Measurements from ENCODE around the gene PSD. TPM values are rescaled to one million over a fixed set of nuclear protein-coding genes. Genes with fewer than 3 reads are reported as not detected.
A peak's percentile ranks its signal among the peaks of the same experiment; 100 is the strongest.
"Not testable (repeated sequence)": the region's sequence is repeated elsewhere in the genome, so short reads cannot be mapped to it uniquely, and the experiment has no call there.

The PSD gene
- total RNA-seq = 7.5 TPM

DNA sequence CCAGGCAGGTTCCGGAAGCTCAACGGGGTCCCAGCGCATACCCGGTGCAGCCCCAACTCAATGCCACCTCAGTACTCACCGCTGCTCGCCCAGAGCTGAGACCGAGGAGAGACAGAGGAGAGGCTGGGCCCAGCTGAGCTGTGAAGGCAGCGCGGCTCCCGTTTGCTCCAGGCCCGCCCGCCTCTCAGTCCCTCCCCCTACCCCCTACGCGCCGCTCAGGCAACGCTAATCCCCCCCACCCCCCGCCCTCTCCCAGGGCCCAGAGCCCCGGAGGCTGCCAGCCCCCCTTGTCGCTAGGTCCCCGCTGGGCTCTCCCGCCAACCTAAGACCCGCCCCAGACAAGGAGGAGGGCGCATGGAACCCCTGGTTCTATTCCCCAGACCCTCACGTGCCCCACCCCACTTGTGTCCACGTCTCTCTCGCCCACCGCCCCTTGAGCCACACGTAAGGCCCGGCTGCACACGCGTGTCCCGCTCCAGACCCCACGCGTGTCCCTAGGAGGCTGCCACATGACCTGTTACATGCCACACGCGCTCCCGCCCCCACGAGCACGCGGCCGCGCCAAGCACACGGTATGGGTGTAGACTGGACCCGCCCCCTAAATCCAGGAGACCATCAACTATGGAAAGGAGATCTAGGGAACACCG, at the start of gene PSD:
Gene PSD, minus strand, starts transcription at position 164 of the 647 bp plus-strand sequence. CDS start 1,747 bp downstream, outside the sequence.
- no peak for DNase-seq

DNA sequence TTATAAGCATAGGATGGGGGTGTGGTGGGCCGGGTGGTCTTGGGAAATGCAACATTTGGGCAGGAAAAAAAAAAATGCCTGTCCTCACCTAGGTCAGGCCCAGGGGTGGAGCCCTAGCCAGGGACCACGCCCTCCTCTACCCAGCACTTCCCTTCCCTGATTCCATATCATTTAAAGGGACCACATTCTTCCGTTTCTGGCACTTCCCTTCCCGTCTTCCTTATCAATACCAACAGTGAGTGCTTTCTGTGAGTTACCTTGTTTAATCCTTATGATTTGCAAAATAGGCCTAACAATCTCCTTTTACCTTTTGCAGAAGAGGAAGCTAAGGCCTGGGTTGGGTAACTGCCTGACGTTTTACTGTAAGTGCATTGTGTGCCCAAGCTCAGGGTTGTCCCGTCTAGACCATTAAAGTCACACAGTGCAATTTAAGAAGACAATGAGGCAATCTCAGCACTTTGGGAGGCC, 49.4 kb upstream of the PSD start:
- DNase-seq = no peak

DNA sequence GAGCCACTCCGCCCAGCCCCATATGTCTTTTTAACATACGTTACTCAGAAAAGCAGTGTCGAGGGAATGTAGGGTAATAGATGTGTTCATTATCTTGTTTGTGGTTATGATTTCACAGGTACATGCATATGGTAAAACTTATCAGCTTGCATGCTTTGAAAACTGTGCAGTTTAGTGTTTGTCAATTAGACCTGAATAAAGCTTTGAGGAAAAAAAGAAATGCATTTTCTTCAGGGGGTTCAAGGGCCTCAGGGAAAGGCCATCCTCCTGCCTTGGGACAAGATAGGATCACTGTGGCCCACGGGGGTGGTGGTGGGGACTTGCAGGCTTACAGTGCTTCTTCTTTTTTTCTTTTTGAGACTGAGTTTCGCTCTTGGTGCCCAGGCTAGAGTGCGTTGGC, 48.7 kb upstream of the PSD start:
- DNase-seq = no peak

DNA sequence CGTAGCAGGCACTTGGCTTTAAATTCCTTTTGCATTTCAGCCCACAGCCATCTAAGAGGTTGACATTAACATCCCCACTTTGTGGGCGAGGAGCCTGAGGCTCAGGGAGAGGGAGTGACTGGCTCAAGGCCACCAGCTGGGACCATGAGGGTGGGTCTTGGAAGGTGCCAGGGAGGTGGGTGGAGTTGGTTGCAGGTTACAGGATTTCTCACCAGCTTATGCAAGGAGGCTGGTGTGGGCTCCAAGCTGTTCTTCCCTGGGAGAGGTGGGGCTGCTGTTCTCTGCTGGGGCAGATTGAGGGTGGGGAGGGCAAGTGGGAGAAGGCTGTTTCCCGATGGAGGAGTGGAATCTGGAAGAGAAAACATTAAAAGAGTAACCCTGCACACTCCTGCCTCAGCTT, 46.9 kb upstream of the PSD start:
- no peak for DNase-seq

DNA sequence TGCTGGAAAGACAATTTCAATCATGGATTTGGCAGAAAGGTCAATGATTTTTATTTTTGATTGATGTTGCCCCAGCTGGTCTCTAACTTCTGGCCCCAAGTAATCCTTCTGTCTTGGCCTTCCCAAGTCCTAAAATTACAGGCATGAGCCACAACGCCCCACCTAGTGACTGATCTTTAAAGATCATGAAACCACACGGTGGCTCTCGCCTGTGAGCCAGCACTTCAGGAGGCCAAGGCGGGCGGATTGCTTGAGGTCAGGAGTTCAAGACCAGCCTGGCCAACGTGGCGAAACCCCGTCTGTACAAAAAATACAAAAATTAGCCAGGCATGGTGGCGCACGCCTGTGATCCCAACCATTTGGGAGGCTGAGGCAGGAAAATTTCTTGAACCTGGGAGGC, 45.4 kb upstream of the PSD start:
- DNase-seq = no peak

DNA sequence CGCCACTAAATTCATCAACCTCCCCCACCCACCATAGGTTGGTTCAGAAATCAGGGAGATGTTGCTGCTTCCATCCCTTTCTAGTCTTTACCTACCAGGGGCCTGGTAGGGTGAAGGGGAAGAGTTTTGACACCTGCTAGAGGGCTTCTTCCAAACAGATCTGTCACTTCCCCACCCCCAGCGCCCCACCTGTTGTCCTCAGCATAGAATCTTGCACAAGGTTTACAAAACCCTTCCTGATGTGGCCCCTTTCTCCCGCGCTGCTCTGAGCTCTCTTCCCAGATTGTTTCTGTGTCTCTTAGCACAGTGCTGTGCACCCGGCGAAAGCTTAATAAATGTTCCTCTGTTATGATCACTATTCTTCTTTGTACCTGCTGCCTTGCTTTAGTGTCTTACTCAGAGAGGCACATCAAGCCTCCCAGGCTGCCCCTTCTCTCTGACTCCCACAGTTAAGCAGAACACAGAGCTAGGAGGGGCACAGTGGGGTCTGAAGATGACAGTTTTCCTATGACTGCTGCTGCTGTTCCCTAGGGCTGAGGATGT, 44.0 kb upstream of the PSD start:
- DNase-seq = no peak

DNA sequence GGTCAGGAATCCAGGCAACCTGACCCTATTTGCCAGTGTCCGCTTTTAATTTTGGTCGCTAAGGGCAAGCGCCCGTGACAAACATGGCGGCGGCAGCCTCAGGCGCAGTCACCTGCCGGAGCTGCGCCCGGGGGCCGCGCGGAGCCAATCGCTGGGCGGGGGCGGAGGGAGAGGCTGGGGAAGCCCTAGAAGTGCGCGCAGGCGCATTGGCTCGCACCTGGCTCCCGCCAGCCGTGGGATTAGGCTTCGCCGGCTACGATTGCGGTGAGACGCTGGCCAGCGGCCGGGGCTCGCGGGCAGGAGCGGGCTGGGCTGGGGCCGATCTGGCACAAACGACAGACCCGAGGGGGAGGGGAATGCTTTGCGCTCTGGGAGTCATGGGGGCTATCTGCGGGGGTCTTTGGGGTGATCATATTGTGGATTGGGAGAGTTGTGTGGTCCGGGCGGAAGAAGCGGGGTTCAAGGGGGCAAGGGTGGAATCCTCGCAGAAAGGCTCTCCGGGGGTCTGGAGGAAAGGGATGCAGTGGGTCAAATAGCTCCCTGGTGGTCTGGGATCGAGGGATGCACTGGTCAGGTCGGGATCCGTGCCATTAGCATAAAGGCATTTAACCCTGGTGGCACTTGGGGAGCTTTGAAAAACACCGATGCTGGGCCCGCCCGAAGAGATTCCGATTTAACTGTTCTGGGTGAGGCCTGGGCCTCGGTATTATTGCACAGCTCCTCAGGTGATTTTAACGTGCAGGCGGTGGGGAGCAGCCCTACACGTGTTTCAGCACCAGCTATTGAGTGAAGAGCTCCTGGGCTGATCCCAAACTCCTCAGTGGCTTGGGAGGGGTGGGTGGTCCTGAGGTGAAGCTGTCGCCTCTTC, 42.8 kb upstream of the PSD start:
- peak; percentile 30 for DNase-seq

DNA sequence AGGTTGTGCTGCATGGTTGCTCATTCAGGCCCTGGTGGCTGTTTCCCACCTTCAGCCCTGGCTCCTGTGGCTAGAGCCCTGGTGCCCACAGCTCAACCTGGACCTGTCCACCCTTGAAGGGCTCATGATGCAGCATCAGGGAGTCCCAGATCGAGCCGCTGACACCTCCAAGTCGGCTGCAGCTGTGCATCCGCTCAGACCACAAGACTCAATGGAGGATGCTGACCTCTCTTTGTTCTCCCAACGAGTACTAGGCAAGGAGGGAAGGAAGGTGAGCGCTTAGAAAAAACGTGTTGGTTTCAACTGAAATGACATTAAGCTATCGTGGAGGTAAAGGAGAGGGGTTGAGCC, 42.2 kb upstream of the PSD start:
- no peak for DNase-seq

DNA sequence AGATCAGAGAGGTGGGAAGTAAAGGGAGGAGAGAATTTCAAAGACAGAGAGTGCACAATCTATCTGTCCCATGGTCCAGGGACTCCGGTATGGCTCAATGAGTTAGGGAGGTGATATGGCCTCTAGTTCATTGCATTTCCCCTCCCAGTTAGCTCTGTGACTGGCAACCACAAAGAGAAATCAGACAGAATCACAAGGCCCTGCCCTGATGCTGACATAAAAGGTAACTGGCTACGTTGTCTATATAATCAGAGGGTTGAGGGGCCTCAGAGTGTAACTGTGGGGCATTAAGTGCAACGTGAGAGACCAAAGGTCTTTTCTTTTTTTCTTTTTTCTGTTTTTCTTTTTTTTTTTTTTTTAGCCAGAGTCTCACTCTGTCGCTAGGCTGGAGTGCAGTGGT, 40.1 kb upstream of the PSD start:
- DNase-seq = no peak

DNA sequence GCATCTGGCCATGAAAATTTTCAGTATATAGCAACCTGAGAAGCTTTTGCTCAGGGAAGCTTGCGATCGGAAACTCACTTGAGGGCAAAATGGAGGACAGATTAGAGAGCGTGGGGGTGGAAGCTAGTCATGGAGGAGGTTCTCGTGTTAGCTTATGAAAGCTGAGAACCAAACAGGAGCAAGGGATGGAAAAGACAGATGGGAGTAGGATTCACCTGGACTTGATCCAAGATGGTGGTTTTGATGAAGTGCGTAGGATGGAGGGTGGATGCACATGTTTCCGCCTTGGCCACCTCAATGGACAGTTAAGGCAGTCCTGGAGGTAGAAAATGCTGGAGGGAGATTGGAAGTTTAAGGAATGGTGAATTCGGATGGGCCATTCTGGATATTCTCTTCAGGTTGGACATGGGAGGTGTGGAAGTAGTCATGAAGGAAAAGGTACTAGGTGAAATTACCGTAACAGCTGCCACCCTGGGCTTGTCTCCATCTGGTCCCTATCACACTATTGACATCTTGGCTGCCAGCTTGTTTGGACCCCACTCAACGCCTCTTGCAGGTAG, 39.1 kb upstream of the PSD start:
- no peak for DNase-seq

DNA sequence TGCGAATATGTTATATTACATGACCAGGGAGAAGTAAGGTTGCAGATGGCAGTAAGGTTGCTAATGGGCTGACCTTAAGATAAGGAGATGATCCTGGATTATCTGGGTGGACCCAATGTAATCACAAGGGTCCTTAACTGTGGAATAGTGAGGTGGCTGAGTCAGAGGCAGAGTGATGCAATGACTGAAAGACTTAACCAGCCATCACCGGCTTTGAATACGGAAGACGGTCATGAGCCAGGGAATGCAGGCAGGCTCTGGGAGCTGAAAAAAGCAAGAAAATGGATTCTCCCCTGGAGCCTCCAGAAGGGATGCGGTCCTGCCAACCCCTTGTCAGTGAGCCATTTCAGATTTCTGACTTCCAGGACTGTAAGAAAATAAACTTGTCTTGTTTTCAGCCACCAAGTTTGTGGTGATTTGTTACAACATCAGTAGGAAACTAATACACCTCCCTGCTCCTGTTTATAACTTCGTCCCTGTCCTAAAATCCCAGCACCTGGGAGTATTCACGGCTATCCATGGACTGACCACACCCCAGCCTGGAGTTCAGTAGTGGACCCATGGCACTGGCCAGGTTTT, 37.4 kb upstream of the PSD start:
- DNase-seq = no peak

DNA sequence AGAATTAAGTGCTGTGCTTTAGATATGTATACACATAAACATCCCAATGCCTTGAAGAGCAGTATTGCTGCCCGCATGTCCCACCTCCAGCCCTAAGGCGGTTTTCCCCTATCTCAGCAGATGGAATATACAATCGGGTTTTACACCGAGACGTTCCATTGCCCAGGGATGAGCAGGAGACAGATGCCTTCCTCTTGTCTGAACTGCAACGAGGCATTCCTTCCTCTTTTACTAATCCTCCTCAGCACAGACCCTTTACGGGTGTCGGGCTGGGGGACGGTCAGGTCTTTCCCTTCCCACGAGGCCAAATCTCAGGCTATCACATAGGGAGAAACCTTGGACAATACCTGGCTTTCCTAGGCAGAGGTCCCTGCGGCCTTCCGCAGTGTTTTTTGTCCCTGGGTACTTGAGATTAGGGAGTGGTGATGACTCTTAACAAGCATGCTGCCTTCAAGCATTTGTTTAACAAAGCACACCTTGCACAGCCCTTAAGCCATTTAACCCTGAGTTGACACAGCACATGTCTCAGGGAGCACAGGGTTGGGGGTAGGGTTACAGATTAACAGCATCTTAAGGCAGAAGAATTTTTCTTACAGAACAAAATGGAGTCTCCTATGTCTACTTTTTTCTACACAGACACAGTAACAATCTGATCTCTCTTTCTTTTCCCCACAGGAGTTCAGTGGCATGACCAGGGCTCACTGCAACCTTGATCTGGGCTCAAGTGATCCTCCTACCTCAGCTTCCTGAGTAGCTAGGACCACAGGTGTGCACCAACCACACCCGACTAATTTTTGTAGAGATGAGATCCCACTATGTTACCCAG, 36.3 kb upstream of the PSD start:
- DNase-seq = not testable (repeated sequence)

DNA sequence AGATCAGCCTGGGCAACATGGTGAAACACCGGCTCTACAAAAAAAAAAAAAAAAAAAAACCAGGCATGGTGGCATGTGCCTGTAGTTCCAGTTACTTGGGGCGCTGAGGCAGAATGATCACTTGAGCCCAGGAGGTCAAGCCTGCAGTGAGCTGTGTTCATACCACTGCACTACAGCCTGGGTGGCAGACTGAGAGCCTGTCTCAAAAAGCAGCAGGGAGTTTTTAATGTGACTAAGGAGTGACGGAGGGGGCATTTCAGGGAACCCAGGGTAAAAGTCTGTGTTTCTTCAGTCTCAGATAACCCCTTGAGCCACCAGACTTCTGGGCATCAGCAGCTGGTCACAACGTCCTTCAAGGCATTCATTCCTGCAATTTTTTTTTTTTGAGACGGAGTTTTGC, 34.9 kb upstream of the PSD start:
- no peak for DNase-seq

DNA sequence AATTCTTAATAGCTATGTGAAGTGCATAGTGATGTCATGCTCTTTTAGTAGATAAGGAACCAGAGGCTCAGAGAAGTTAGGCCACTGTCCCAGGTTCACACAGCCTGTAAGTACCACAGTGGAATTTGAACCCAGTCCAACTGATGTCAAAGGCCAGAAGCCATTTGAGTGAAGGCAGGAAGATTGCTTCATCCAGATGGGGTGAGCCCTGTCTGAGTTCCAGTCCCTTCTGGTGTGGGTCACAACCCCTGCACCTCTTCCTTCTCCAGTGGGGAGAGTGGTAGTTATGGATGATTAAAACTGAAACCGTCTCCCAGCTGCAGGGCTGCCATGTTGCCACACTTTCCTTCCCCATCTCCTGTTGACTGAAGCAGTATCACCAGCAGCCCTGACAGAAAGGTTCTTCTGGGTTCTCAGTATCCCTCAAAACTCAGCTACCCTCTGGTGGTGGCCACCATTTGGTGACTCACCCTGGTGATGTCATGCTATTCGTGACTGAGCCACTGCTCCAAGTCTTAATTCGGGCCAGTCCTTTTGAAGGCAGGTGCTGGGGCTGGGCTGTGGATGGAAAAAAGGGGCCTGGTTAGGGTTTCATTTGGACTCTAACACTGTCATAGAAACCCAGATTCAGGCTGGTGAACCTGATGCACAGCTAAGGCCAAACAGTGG, 34.2 kb upstream of the PSD start:
- DNase-seq = no peak

DNA sequence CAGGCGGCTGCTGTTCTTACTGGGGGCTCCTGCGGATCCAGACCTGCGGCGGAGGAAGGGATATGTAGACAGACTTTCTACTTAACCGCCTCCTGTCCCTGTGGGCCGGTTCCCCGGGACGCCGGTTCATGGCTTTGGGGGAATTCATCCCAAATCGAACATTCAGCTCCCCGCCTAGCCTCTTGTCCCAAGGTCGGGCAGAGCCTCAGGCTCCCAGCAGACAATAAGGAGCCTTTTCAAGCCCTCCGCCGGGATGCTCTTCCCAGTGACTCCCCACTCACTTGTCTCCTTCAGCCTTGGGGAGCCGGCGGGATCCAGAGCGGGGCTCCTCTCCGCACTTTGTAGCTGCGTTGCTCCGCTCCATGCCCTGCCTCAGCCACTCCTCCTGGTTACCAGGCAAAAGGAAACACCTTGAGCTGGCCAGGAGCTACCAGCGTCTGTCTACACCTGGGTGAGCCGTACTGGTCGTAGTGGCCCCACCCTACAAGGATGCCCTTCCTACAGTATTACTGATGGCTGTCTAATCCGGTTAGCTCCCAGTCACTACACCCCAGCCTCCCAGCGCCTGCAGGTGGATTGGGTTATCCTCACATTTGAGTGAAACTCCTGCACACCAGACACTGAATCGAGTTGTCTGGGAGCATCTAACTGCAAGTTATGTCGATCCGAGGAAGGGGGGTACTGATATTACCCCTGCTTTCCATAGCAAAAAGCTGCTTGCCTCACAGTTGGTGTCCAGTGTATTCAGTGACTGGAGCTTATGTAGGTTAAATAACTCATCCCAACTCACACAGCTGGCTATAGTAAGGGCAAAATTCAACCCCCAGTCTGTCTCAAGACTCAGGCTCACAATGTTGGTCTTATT, 32.8 kb upstream of the PSD start, which contains the start of gene C10orf95:
Gene C10orf95, minus strand, starts transcription at position 439 of the 865 bp plus-strand sequence. CDS start 450 bp downstream, outside the sequence.
- no peak for DNase-seq

DNA sequence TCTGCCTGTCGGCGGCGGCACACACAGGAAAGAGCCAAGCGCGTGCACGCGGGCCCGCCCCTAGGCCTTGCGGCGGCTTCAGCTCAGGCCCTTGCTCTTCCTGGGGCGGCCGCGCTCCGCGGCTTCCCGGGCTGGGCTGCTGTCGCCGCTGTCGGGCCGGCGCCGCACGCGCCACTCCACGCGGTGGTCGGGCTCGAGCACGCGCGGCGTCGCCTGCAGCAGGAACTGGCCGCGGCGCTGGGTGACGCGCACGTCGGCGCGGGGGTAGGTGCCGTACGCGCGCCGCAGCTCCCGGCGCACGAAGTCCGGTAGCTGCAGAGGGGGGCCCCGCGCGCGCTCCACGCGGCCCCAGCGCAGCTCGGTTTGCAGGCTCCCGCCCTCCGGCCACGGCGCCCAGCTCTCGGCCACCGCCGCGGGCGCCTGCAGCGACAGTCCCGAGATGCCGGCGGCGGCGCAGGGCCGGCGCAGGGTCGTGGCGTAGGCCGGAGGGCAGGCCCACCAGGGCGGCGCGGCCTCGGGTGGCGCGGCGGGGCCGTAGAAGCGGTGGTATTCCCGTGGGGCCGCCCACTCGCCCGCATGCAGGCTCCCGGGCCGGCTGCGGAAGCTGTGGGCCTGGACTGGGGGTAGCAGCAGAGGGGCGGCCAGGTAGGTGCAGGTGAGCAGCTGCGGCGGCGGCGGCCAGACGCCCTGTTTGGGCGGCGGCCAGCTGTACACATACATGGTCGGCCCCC, 32.0 kb upstream of the PSD start:
- peak; percentile 45 for DNase-seq

DNA sequence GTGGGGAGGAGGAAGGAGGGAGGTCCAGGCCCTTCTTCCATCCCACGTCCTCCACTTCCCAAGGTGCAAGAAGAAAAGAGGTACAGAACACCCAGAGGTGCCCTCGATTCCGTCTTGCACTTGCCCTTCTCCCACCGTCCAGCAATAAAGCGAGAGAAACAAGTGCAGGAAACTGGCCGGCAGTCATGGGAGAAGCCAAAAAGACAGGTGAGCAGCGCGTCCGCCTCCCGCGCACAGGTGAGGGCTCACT, 31.5 kb upstream of the PSD start:
- DNase-seq = no peak

DNA sequence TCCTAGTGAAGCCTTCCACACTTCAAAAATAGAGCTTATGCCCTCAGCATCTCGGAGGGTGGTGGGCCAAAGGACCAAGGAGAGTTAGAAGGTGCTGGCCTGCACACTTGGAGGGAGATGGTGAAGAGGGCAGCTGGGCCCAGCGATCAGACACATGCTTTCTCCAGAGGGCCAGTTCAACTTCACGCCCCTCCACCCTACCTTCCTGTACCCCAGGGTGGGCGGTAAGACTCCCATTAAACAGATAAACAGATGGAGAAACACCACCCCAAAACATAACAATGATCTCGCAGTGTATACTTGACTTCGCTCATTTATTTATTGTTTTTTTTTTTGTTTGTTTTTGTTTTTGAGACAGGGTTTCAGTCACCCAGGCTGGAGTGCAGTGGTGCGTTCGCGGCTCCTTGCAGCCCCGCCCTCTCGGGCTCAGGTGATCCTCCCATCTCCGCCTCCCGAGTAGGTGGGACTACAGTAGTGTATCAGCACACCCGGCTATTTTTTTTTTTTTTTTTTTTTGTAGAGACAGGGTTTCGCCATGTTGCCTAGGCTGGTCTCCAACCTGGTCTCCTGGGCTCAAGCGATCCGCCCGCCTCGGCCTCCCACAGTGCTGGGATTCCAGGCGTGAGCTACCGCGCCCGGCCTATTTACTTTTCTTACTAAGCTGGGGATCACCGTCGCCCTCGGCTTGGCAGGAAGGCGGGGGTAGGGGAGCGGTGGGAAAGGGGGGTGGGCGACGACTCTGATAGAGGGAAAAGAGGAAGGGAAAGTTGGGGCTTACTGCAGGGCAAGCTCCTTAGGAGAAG, 30.9 kb upstream of the PSD start:
- no peak for DNase-seq

DNA sequence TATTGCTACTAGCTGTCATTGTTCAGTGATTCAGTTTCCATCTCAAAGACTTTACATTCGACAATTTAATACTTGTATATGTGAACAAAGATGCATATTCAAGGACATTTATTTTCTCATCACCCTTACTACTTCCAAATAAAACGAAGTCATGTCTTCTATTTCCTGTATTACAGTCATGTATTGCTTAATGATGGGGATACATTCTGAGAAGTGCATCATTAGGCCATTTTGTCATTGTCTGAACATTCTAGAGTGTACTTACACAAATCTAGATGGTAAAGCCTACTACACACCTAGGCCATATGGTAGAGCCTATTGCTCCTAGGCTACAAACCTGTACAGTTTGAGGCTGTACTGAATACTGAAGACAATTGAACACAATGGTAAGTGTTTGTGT, 26.3 kb upstream of the PSD start:
- DNase-seq = no peak

Data from skin of body (tissue), 2 donors.